ENCODE results near the gene DPH3.

DNA sequence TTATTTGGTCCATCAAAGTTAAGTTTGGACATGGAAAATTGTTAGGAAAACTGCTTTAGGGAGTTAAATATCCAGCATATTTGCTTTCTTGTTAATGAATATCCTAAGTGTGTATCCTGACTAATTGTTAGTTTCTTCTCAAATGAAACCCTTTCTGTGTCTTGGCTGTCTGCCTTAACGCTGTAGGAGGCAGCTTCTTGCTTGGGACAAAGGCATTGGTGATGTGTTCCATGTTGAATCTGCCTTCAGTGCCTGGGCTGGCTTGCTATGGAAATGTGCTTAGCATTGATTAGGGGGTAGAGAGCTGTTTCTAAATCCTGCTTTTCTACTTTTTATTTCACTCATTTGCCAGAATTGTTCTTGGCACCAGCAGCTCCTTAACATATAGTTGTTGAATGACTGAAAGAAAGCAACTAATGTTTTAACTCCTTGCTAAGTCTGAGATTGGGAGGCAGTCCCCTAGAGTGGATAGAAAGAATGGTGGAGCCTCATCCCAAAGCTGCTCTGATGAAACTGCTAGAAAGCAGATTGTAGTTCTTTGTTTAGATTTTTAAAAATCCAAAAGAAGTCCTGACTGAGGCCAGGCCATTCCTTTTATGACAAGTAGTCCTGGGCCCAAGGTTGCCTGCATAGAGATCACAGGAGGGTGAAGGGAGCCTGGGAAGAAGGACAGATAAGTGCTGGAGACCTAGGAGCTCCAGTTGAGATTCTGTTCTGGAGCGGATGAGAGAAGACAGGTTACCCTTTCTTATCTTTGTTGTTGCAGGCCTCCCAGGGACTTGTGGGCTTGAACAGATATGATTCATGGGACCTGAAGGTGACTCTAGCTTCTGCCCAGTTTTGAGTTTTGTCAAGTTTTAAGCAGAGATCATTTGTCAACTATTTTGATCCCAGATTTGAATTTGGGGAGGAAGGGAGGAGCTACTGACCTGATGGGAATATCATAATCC is 39.6 kb upstream of the DPH3 start:
- TF ChIP-seq CTCF (conservative IDR thresholded peaks at IDR 0.05) (no peak), EZH2 (IDR thresholded peaks at IDR 0.05; ENCODE audit: low read depth) (no peak)

All from PC-9 (cell line).